GM18499 (cell line): ENCODE measurements around the gene SPATA2.
"Not testable (repeated sequence)": the region's sequence is repeated elsewhere in the genome, so short reads cannot be mapped to it uniquely, and the experiment has no call there.

Source experiments
- ATAC-seq: cut with Tn5 transposase; IDR thresholded peaks from one replicate; pipeline ENCODE4 v1.9.1; 2021; ENCODE audit warnings: moderate number of reproducible peaks; ENCODE audit not compliant: insufficient read depth, unreplicated experiment

SPATA2 gene

DNA sequence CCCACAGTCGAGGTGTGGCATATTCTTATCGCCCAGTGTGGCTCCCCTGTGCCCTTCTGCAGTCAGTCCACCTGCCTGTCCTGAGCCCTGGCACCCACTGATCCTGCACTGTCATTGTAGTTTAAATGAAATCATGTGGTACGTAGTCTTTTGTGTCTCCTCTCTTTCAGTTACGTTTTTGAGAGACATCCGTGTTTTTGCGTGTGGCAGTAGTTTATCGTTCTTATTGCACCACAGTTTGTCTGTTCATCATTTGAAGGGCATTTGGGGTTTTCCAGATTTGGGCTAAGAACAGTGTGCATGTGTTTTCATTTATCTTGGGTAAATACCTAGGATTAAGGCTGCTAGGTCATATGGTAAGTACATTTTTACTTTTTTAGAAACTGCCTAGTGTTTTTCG, 49.3 kb downstream of the SPATA2 start:
- ATAC-seq = no peak

DNA sequence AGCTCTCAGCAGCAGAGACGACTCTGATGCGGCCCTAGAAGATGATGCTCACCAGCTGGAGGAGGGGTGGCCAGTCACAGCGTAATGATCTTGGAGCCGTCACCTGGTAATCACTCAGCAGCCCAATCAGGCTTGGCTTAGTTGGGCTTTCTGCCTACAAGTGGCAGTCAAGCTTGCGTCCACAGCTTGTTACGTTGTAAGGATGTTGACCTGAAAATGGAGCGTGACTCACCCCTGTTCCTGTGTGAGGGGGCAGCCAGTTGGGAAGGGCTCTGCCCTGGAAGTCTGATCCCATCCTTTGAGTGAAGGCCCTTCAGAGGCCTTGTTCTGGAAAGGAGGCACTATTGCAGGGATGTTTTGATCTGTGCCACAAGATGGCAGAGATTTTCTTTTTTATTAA, 49.8 kb downstream of the SPATA2 start:
- no peak for ATAC-seq

GRCh38 chr20:49863666-49864065, 51.7 kb downstream of the SPATA2 start:
- no peak for ATAC-seq

GRCh38 chr20:49862607-49863200, 52.6 kb downstream of the SPATA2 start:
- ATAC-seq = no peak

GRCh38 chr20:49861232-49861631, 54.1 kb downstream of the SPATA2 start:
- ATAC-seq = not testable (repeated sequence)

DNA sequence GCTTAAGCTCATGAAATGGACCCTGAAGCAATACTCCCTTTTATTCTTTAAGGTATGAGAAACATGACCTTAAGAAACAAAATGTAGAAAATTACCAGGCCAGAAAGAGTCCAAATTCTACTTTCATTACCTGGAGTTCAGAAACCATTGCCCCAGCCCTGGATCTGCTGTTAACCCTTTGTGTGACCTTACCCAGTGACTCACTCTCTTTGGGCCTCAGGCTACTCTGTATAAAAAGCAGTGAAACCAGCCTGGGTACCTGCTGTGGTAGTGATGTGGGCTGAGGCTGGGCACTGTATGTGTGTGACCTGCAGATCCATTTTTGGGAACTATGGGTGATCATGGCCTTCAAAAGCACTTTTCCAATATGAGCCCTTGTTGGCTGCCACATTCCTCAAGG, 55.5 kb downstream of the SPATA2 start:
- ATAC-seq = no peak

DNA sequence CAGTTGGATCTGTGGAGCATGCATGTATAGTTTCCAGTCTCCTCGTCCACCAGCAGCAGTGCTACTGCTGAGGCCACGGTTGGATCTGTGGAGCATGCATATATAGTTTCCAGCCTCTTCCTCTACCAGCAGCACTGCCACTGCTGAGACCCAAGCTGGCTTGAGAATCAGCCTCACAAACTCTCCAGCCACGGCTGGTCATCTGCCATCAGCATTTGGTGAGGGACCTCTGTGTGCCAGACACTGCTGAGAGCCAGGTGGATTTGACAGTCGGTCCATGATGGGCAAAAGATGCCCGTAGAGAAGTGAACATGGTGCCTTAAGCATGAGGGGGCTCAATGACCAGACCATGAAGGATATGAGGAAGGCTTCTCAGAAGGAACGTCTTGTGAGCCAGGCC, 56.3 kb downstream of the SPATA2 start:
- ATAC-seq = no peak

GRCh38 chr20:49858076-49858585, 57.2 kb downstream of the SPATA2 start:
- no peak for ATAC-seq

DNA sequence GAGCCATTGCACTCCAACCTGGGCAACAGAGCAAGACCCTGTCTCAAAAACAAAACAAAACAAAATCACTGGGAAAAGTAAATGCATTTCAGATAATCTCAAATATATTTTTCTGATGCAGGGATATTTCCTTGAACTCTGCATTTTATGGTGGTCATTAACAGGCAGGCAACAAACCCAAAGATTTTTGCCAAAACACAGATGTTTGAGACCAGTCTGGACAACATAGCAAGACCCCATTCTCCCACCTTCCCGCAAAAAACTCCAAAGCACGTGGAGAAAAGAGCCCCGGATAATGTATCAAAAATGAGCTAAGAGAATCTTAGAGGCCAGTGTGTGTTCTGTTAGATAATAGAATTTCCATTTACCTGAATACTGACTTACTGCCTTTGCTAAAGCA, 58.4 kb downstream of the SPATA2 start:
- no peak for ATAC-seq

- no peak for ATAC-seq
These were observed 61.0 kb downstream of the SPATA2 start for GRCh38 chr20:49854190-49854875.

GRCh38 chr20:49853640-49854039, 61.7 kb downstream of the SPATA2 start:
- ATAC-seq = no peak
